ENCODE results near the gene PTH2.

The PTH2 gene

GRCh38 chr19:49409441-49410029 is 13.7 kb downstream of the PTH2 start:
- DNase-seq: no peak

DNA sequence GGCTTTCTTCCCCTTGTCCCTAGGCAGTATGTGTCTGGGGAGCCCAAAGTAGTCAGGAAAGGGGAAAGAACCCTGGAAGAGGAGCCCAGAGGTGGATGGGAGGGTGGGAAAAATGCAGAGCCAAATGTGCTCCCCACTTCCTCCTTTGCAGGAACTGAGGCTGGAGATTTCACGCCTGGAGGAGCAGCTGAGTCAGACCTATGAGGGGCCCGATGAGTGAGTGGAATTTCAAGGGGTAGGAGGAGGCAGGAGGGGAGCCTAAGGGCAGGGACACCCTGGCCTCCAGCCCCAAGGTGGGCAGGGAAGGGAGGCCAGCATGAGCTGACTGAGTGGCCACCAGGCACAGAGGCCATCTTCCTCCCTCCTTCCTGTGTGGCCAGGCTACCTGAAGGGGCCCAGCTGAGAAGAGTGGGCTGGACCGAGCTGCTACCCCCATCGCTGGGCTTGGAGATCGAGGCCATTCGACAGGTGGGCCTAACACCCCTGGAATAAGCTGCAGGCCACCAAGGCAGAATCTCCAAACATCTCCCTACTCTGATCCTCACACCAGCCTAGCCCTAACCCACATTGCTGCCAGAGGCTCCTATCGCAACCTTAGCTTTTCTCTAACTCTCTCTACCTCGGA is 14.3 kb downstream of the PTH2 start:
- DNase-seq: no peak

- no peak for DNase-seq
Measured at GRCh38 chr19:49407482-49408015, 15.7 kb downstream of the PTH2 start.

DNA sequence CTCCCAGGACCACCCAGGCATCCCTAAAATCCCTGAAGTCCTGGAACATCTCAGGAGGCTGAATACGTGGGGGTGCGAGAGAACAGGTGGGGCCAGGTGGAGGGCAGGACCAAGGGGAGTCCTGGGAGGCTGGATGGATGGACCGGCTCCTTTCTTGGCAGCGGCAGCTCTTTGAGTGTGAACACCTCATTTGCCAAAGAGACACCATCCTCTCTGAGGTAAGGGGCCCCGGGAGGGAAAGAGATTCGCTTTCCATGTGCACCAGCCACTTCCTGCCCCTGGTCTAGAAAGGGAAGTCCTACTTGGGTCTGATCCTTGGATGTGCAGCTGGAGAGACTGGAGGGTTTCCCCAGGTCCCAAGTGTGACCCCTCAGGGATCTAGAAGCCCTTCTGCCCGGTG is 16.2 kb downstream of the PTH2 start:
- DNase-seq: no peak

- DNase-seq: no peak
Measured at GRCh38 chr19:49403404-49404187, 19.6 kb downstream of the PTH2 start.

GRCh38 chr19:49400029-49400428 is 23.2 kb downstream of the PTH2 start:
- no peak for DNase-seq

DNA sequence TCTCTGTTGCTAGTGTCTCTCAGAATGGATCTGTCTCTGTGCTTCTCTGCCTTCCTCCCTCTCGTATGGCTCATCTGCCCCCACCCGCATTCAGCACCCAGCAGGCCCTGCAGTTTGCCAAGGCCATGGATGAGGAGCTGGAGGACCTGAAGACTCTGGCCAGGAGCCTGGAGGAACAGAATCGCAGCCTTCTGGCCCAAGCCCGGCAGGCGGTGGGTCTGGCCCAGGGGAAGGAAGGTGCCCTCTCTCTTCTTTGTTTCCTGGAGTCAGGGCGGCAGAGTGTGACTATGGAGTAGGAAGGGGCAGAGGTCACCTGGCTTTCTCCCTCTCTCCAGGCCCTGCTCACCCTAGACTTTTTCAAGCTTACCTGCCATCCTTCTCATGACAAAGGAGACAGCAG is 24.3 kb downstream of the PTH2 start:
- no peak for DNase-seq

GRCh38 chr19:49398001-49398615 is 25.1 kb downstream of the PTH2 start:
- no peak for DNase-seq

DNA sequence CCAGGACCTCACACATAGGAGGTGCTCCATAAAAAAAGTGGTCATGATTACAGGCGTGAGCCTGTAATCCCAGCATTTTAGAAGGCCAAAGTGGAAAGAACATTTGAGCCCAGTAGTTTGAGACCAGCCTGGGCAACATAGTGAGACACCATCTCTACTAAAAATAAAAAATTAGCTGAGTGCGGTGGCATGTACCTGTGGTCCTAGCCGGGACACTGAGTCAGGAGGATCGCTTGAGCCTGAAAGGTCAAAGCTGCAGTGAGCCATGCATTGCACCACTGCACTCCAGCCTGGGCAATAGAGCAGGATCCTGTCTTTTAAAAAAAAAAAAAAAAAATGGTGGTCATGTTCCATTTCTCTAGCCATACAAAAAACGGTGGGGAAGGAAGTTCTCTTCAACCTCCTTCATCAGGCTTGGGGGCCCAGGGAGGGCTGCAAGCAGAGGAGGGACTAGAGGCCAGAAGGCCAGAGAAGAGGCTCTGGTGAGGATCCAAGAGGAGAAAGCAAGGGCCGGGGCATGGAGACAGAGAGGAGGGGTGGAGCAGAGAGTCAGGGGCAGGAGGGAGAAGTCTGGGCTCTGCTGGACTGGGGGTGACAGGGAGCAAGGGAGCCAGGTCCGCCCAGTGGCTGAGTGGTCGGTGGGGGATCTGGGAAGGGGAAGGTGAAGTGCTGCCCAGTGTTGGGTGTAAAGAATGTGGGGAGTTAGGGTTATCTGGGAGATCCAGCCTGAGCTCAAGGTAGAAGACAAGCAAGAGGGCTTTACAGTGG is 26.3 kb downstream of the PTH2 start:
- DNase-seq: no peak

DNA sequence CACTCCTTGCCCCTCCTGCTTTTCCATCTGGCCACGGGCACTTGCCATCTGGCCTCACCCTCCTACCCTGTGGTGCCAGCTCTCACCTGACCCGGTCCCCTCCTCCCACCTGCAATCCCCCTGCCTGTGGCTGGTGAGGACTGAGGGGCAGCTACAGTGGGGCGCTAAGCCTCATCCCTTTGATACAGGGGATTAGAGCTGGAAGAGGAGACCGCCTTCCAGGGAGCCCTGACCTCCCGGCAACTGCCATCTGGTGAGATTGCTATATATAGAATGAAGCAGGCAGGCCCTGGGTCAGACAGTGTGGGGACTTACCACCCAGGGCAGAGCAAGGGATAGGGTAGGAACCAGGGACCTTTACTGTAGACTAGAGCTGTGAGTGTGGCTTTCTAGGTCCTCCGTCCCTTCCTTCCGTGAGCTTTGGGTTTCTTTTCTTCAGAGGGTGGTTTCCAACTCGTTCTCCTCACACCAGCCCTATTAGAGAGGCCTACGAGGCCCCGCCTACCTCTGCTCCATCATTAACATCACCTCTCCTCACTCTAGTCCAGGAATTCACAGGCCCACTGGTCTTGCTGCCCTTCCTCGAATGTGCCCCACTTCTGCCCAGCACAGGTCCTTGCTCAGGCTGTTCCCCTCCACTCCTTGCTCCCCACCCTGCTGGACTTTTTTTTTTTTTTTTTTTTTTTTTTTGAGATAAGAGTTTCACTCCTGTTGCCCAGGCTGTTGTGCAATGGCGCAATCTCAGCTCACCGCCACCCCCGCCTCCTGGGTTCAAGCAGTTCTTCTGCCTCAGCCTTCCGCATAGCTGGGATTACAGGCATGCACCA is 27.4 kb downstream of the PTH2 start:
- DNase-seq: no peak

GRCh38 chr19:49393881-49394280 is 29.4 kb downstream of the PTH2 start:
- no peak for DNase-seq

- DNase-seq: peak; percentile 17
Measured at GRCh38 chr19:49391581-49392399, 31.5 kb downstream of the PTH2 start.

- no peak for DNase-seq
Measured at GRCh38 chr19:49390929-49391359, 32.3 kb downstream of the PTH2 start.

- no peak for DNase-seq
Measured at GRCh38 chr19:49390131-49390928, 32.9 kb downstream of the PTH2 start.

DNA sequence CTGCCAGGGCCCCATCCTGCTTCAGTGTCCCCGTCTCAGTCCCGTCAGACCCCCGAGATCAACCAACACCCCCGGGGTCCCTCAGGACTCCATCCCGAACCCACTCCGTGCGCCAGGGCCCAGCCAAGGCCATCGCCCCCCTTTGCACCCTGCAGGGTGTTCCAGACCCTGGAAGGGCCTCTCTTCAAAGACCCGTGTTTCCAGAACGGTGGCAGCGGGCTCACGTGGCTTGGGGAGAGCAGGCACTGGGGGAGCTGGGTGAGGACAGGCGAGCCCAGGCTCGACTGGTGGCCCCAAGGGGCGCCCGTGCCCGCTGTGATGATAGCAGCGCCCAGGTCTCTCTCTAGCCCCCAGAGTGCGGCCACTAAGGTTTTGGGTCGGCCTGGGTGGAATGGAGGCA is 33.8 kb downstream of the PTH2 start:
- DNase-seq: no peak

GRCh38 chr19:49387936-49388372 is 35.3 kb downstream of the PTH2 start, which contains the start of gene KASH5:
TSS of gene KASH5 (plus strand) at chr19:49388249. CDS start at chr19:49390884, 2,635 bp downstream.
- DNase-seq: peak; percentile 68

DNA sequence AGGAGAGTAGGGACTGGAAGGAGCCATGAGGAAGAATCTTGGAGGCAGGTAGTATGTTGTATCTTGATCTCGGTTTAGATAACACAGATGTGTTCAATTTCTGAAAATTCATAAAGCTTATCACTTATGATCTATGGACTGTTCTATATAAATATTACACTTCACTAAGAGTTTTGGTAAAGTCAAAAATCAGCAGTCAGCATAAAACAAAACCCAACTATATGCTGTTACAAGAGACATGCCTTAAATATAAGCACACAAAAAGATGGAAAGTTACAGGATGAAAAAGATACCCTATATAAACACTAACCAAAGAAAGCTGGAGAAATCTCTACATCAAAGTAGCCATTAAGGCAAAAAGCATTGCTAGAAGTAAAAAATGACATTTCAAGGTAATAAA is 39.6 kb downstream of the PTH2 start:
- no peak for DNase-seq

GRCh38 chr19:49382639-49383038 is 40.6 kb downstream of the PTH2 start:
- DNase-seq: no peak

DNA sequence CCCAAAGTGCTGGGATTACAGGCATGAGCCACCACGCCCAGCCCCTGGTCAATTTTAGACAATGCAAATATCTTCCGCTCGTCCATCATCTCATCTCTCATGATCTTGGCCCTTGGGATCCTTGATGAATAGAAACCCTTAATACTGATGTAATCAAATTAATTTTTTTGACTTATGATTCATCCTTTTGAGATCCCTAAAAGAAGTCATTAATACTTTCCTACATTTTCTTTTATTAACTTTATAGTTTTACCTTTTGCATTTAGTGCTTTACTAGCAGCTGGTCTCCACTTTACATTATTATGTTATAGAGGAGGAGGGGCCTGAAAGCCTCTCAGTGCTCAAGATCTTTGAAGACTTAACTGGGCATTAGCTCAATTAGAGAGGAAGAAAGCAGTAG is 42.9 kb downstream of the PTH2 start:
- no peak for DNase-seq

- DNase-seq: no peak
Measured at GRCh38 chr19:49378512-49378911, 44.7 kb downstream of the PTH2 start.
